ENCODE data around the gene ATPAF2.

DNA sequence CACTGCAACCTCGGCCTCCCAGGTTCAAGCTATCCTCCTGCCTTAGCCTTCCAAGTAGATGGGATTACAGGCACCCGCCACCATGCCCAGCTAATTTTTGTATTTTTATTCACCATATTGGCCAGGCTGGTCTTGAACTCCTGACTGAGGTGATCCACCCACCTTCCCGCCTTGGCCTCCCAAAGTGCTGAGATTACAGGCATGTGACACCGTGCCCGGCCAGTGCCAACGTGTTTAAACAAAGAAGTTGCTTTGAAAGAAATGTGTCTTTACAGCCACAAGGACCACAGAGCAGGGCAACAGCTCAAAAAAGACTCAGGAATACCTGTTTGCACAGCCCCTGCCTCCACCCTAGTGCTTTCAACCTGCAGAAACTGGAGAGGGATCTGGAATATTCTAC is 25.0 kb downstream of the ATPAF2 start:
- TF ChIP-seq EZH2 (IDR thresholded peaks at IDR 0.05; ENCODE audit: insufficient read depth, poor library complexity, severe bottlenecking): no peak
- TF ChIP-seq EZH2phosphoT487 (IDR thresholded peaks at IDR 0.05; ENCODE audit: insufficient read depth, low read depth): no peak

Data from GM23248 (cell line).